Esophagus muscularis mucosa (tissue), 4 donors: ENCODE measurements around the gene SLC7A14.

Experiments used
- EP300 ChIP-seq: sonication (generic); formaldehyde crosslinking; IDR thresholded peaks from one replicate; pipeline ENCODE4 v1.6.1; 2017; ENCODE audit warnings: antibody characterized with exemption
- POLR2A ChIP-seq: fragments of 450-650 bp; IDR thresholded peaks from one replicate; pipeline ENCODE4 v1.6.1; 2017; ENCODE audit warnings: antibody characterized with exemption, moderate library complexity, mild to moderate bottlenecking, low read depth
- POLR2AphosphoS5 ChIP-seq, 2 donors: sonication (generic); formaldehyde crosslinking; IDR thresholded peaks; one replicate each; pipeline ENCODE4 v1.6.1; 2017; ENCODE audit warnings: antibody characterized with exemption in 2 of 2
- TF ChIP-seq, protein P1 (sequence below), 3 experiments: fragments of 200-600 bp in 2 of 3; fragments of 450-650 bp in 1 of 3; sonication (generic) in 2 of 3; IDR thresholded peaks; one replicate each; pipeline ENCODE4 v1.5.1; 2017 to 2019; ENCODE audit warnings: antibody characterized with exemption in 3 of 3, mild to moderate bottlenecking in 2 of 3, moderate library complexity in 1 of 3

DNA sequence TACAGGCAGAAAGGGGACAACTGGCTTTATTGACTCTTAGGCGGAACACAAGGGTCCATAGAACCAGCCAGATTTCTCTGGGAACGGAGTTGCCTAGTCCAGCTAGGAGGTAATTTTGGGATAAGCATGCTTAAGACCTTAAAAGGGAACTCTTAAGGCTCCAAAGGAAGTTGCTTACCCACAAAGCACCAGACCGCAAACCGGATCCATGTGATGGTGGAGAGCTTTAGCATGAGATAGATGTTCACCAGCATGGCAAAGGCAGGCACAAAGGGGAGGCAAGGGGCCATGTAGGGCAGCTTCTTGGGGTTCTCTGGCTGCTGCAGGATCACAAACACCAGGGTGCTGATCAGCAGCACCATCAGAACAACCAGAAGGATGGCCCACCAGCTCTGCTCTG is 105.8 kb downstream of the SLC7A14 start:
- TF ChIP-seq, protein P1, sequence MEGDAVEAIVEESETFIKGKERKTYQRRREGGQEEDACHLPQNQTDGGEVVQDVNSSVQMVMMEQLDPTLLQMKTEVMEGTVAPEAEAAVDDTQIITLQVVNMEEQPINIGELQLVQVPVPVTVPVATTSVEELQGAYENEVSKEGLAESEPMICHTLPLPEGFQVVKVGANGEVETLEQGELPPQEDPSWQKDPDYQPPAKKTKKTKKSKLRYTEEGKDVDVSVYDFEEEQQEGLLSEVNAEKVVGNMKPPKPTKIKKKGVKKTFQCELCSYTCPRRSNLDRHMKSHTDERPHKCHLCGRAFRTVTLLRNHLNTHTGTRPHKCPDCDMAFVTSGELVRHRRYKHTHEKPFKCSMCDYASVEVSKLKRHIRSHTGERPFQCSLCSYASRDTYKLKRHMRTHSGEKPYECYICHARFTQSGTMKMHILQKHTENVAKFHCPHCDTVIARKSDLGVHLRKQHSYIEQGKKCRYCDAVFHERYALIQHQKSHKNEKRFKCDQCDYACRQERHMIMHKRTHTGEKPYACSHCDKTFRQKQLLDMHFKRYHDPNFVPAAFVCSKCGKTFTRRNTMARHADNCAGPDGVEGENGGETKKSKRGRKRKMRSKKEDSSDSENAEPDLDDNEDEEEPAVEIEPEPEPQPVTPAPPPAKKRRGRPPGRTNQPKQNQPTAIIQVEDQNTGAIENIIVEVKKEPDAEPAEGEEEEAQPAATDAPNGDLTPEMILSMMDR (IDR thresholded peaks at IDR 0.05) = no peak
- TF ChIP-seq POLR2A = no peak
- TF ChIP-seq POLR2AphosphoS5 (IDR thresholded peaks at IDR 0.05) = no peak
- no peak for TF ChIP-seq EP300
